T-helper 1 cell treated with Interleukin-12 subunit alpha and Interleukin-12 subunit beta and Interleukin-4 antibody, amounts not matched to agents 30 μg/mL and 1 μg/mL, for 36 hours (primary cell): ENCODE measurements around the gene KRTAP21-1.

Experiments used
- H3K27ac Mint-ChIP-seq: one replicate; pipeline ENCODE4 v1.8.0; 2021; ENCODE audit warnings: mild to moderate bottlenecking, mixed read lengths
- H3K27me3 Mint-ChIP-seq: one replicate; pipeline ENCODE4 v1.8.0; 2021; ENCODE audit warnings: low read depth, mixed read lengths
- H3K36me3 Mint-ChIP-seq: one replicate; pipeline ENCODE4 v1.8.0; 2021; ENCODE audit warnings: low read depth, mixed read lengths
- H3K4me1 Mint-ChIP-seq: one replicate; pipeline ENCODE4 v1.8.0; 2021; ENCODE audit warnings: low read depth, mixed read lengths
- H3K4me3 Mint-ChIP-seq: one replicate; pipeline ENCODE4 v1.8.0; 2021; ENCODE audit warnings: mild to moderate bottlenecking, moderate library complexity, mixed read lengths
- H3K9me3 Mint-ChIP-seq: one replicate; pipeline ENCODE4 v1.8.0; 2021; ENCODE audit warnings: mixed read lengths

KRTAP21-1 gene

DNA sequence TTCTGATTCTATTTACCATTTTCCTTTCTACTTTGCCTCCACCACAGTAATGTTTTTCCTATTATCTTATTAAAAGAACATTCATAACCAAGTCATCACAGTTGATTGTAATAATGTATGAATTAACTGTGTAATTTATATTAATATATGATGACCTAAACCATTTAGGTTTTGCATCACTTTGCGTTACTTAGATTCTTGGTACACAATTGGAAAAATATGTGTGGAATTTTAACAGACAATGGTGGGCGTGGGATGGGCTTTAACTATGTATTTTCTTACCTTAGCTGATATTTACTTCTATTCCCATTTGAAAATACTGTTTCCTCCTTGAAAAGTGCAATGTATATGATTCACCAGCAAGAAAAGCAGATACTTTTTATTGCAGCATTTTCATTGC lies 40.3 kb downstream of the KRTAP21-1 start:
- Mint-ChIP-seq H3K9me3 (peaks cover 24% of the 10 kb centered on the region), H3K4me1 (peaks cover 16% of the 10 kb centered on the region), H3K27me3 (no peaks in the 10 kb centered on the region)

DNA sequence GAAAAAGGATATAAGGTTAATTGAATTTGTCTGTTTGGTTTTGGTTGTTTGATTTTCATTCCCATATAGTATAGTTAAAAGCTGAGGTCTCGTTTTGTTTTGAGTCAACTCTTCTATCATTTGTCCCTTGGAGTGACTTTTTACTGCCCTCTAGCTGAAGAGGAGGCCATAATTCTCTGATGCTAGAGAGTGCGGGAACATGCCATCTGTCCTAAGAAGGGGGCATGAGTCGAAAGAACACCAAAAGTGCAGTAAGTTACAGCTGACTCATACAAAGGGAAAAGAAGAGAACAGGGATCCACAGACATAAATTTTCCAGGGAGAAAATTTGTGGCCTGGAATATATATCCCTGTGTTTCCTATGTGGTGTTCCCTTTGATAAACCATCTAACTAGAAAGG lies 40.8 kb downstream of the KRTAP21-1 start:
- Mint-ChIP-seq H3K9me3 (peaks cover 26% of the 10 kb centered on the region), H3K4me3 (no peak overlapping the region), H3K27ac (no peak overlapping the region), H3K27me3 (no peaks in the 10 kb centered on the region), H3K36me3 (peaks cover 3% of the 10 kb centered on the region), H3K4me1 (peaks cover 14% of the 10 kb centered on the region)

More for the DNA sequence above, 40.3 kb downstream of the KRTAP21-1 start:
- no peak overlapping the region for H3K27ac Mint-ChIP-seq
- peaks cover 3% of the 10 kb centered on the region for H3K36me3 Mint-ChIP-seq
- H3K4me3 Mint-ChIP-seq = no peak overlapping the region

DNA sequence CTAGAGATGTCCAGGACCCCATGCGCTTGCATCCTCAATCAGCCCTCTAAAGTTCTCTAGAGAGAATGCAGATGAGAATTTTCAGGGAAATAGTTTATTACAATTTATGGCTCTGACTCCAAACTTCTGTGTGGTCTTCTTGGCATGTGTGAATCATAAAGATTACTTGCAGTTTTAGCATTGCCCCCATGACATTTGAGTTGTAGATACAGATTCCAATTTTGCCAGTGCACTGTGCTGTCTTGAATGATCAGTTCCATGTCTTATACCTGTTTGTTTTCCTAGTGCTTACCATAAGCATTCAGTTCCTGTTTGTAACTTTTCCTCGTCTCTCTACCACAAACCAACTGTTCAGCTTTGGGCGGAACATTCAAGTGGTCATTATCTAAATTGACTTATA lies 41.5 kb downstream of the KRTAP21-1 start:
- Mint-ChIP-seq H3K36me3 (peaks cover 3% of the 10 kb centered on the region), H3K4me3 (no peak overlapping the region), H3K4me1 (peaks cover 10% of the 10 kb centered on the region), H3K27ac (no peak overlapping the region), H3K9me3 (peaks cover 26% of the 10 kb centered on the region), H3K27me3 (no peaks in the 10 kb centered on the region)

DNA sequence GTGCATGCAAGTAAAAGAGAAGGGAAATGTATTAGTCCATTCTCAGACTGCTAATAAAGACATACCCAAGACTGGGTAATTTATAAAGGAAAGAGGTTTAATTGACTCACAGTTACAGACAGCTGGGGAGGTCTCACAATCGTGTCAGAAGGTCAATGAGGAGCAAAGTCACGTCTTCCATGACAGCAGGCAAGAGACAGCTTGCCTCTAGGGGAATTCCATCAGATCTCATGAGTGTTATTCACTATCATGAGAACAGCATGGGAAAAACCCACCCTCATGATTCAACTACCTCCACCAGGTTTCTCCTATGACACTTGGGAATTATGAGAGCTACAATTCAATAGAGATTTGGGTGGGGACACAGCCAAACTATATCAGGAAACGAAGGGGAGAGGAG lies 44.7 kb downstream of the KRTAP21-1 start:
- Mint-ChIP-seq H3K9me3 (peaks cover 33% of the 10 kb centered on the region), H3K36me3 (peaks cover 2% of the 10 kb centered on the region), H3K4me1 (peaks cover 2% of the 10 kb centered on the region), H3K27ac (no peak overlapping the region), H3K4me3 (no peak overlapping the region), H3K27me3 (no peaks in the 10 kb centered on the region)

DNA sequence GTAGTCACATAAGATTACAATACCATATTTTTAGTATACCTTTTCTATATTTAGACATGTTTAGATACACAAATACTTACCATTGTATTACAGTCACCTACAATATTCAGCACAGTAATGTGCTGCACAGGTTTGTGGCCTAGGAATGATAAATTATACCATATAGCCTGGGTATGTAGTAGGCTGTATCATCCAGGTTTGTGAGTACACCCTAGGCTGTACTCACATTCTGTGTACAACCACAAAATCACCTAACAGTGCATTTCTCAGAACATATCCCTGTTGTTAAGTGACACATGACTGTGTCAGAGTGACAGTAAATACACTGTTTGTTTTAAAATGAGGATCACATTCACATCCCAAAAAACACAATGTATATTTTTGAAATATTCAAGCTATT lies 47.8 kb downstream of the KRTAP21-1 start:
- Mint-ChIP-seq H3K27ac (no peak overlapping the region), H3K9me3 (peaks cover 20% of the 10 kb centered on the region), H3K36me3 (peaks cover 2% of the 10 kb centered on the region), H3K4me1 (peaks cover 2% of the 10 kb centered on the region), H3K27me3 (no peaks in the 10 kb centered on the region), H3K4me3 (no peak overlapping the region)
